Limb (tissue), 2 donors: ENCODE data around the gene TMEM51.

ENCODE experiments used
- DNase-seq, 2 donors: peaks; one replicate each; pipeline ENCODE4 v3.0.0-alpha.2; 2016; ENCODE audit errors: extremely low spot score in 2 of 2

Gene TMEM51

DNA sequence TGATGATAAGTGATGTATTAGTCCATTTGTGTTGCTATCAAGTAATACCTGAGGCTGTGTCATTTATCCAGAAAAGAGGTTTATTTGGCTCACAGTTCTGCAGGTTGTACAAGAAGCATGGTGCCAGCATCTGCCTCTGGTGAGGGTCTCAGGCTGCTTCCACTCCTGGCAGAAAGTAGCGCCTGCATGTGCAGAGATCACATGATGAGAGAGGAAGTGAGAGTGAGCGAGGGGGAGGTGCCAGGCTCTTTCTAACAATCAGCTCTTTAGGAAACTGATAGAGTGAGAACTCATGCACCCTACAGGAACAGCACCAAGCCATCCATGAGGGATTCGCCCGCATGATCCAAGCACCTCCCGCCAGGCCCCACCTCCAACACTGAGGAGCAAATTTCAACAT is 91.3 kb downstream of the TMEM51 start:
- no peak for DNase-seq

DNA sequence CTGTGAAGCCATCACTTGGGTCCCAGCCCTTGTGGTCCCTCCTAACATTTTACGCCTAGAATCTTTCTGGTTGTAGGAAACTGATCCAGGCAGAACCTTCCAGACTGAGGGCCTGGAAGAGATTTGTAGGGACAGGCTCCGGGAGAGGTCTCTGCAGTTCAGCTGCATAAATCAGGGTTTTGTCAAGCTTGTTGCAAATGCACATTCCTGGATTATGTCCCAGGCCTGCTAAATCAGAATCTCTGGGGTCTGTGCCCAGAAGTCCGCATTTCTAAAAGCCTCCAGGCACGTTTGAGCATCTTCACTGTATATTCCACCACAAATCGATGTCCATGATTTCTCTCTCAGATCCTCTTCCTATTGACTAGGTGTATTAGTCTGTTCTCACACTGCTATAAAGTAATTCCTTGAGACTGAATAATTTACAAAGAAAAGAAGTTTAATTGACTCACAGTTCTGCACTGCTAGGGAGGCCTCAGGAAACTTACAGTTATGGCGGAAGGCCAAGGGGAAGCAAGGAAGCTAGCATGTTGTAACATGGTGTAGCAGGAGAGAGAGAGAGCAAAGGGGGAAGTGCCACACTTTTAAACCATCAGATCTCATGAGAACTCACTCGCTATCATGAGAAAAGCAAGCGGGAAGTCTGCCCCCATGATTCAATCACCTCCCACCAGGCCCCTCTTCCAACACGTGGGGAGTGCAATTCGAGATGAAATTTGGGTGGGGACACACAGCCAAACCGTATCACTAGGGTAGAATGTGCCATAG is 92.2 kb downstream of the TMEM51 start:
- no peak for DNase-seq

GRCh38 chr1:15246960-15247614 is 93.5 kb downstream of the TMEM51 start, which contains the start of gene FHAD1:
TSS of gene FHAD1 (plus strand) at chr1:15247223. CDS start at chr1:15251785, 4,562 bp downstream.
- peak; percentile 55 to 88 for DNase-seq

GRCh38 chr1:15248216-15248615 is 94.7 kb downstream of the TMEM51 start:
- no peak for DNase-seq

DNA sequence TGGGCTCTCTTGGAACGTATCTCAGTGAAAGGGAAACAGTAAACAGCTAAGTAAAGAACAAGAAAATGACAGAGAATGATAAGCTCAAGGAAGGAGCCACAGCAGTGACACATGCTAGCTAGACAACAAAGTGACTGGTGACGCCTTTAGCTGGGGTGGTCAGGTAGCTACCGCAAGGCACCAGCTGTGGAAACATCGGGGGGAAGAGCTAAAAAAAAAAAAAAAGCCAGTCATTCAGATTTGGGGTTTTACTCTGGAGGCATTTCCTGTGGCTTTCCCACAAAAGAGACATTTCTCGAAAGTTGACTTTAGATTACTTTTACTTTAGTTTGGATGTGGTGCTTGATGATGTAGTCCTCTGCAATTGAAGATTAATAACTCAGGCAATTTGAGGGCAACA is 95.5 kb downstream of the TMEM51 start:
- DNase-seq = no peak

DNA sequence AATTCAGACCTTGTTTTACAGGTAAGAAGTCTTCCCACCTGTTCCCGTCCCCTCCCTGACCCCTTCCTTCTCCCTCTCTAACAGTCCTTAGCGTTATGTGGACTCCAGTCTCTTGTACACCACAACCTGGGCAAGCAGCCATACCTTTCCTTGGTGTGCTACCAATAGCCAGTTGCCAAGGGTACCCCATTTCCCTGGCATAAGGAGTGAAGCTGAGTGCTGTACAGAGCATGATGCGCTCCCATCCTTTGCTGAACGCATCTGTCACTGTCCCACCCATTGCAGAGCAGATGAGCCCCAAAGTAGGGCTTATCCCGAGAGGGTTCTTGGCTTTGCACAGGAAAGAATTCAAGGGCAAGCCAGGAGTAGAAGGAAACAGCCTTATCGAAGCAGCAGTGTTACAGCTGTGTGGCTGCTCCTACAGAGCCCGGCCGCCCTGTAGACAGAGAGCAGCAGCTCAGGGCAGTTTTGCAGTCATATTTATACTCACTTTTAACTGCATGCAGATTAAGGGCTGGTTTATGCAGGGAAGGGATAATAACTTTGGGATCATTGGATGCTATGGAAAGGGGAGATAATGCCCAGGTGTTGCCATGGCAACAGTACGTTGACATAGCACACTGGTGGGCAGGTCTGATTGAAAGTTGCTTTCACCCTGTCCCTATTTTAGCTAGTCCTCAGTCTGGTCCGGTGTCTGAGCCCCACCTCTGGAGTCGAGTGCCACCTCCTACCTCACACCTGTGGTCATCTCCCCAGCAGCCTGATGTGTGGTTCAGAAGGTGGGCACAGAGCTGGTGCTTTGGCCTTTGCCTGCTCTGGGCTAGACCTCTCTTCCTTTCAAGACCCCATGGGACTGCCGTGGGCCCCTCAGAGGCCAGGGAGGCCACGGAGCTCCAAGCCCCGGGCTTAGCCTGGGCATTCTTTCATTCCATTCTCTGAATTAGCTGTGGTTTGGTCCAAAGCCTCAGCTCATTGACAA is 98.6 kb downstream of the TMEM51 start:
- peak in 1 of 2 donors; percentile 55 for DNase-seq

- DNase-seq = no peak
These were observed 101.0 kb downstream of the TMEM51 start for GRCh38 chr1:15254559-15254958.

DNA sequence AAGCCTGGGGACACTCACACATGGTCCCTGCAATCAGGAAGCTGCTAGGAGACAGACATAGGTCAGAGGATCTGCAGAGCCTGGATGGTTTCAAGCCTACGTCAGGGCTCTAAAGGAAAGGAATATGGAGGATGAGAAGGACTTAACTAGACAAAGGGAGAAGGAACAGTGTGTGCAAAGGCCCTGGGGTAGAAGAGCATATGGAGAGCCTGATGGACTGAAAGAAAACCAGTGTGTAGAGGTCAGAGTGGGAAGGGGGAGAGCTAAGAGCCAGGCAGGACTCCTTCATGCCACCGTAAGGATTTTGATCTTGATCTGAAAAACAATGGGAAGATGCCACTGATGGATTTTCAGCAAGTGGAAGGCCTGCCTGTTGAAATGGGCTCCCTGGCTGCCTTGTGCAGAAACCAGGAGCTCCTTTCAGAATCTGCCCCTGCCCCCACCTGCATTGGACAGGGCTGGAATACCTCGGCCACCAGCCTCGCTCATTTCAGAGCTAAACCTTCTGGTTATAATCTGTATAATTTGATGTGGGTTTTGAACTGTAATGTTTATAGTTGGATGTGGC is 102.1 kb downstream of the TMEM51 start:
- no peak for DNase-seq

DNA sequence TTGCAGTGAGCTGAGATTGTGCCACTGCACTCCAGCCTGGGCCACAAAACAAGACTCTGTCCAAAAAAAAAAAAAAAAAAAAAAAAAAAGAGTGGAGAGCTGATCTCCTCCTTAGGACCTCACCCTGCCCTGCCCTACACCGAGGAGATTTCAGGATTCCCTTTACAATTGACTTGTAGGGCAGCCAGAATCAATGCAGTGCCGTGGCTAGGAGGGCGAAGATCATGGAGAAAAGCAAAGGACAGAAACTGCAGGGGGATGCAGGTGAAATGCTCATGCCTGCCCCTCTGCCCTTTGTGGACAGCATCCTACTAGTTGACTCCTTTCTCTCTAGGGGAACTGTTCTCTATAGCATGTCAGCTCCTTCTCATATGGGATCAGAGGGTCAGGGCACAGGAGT is 103.0 kb downstream of the TMEM51 start:
- DNase-seq = no peak

- DNase-seq = no peak
These were observed 103.8 kb downstream of the TMEM51 start for GRCh38 chr1:15257309-15257708.

DNA sequence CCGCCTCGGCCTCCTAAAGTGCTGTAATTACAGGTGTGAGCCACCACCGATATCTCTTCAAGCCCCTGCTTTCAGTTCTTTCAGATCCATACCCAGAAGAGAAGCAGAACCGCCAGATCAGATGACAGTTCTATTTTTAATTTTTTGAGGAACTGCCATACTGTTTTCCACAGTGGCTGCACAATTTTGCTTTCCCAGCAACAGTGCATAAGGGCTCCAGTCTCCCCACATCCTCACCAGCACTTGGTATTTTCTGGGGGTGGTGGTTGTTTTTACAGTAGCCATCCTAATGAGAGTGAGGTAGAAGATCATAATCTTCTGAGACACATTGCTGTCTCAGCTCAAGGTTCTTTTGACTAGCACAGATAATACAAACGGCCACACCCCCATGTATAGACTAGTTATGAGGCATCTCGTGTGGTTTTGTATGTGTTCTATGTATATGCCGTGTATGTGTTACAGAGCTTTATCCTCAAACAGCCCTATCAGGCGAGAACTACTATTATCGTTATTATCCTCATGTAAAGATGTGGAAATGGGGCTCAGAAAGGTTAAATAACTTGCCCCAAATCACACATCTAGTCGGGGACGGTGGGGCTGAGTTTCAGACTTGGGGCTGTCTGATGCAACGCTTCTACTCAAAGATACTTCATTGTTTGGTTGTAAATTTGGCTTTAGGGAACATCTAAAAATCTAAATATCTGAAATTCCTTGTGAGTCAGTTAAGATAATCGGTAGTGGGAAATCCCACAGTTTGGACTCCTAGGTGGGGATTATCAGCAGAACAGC is 105.5 kb downstream of the TMEM51 start:
- DNase-seq = peak in 1 of 2 donors; percentile 0

DNA sequence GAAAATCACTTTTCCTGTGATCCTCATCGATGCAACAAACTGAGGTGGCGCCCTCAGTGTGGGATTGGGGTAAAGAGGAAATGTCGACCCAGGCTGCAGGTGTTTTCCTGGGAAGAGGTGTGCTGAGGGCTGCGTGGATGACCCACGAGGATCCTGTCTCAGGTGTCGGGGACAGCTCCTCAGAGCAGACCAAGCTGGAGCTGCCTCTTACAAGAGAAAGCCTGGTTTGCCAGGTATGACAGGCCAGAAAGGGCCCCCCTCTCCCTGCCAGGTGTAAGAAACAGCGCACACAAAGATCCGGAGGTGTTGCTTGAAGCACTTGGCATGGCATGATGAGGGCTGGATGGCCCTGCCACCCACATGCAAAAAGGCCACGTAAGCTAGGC is 106.1 kb downstream of the TMEM51 start:
- DNase-seq = no peak

- peak in 1 of 2 donors; percentile 14 for DNase-seq
These were observed 107.0 kb downstream of the TMEM51 start for GRCh38 chr1:15260418-15261154.

DNA sequence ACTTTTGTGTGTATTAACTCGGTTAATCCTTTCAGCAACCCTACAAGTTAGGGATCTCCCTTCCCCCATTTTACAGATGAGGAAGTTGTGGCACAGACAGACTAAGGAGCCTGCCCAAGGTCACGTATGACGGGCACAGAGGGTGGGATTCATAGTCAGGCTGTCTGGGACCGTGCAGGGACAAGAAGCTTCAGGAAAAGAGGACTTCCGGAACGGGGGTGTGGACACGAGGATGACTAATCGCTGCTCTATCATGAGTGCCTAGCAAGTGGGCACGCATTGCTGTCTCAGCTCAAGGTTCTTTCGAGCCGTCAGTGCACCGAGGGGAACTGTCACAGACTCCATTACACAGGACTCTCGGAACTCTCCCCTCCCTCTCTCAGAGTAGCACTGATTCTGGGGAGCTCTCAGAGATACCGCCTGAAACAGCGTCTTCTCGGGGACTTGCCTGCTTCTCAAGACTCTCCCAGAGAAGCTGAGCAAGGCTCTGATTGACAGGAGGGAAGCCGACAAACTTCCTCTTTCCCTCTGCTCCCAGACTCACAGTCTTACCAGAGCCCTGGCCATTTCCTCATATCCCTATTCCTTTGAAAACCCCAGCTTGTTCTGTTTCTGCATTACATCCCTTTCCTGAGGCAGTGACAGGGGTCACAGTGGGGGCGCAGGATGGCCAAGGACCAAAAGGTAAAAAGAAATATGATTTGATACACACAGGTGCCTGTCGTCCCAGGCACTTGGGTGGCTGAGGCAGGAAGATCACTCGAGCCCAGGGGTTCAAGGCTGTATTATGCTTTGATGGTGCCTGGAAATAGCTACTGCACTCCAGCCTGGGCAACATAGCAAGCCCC is 107.8 kb downstream of the TMEM51 start:
- peak in 1 of 2 donors; percentile 14 for DNase-seq

DNA sequence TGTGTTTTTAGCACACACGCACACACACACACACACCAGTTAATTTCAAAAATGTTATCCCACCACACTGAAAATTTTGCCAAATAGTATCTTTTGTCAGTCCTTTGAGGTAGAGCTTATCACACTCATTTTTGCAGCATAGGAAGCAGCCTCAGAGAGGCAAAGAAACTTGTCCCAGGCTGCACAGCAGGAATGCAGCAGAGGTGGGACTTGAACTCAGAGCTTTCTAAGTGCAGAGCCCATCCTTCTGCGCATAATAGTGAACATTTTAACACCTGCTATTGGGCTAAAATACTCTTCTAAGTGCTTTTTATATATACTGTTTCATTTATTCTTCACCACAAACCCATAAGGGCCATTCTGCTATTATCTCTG is 108.4 kb downstream of the TMEM51 start:
- DNase-seq = peak in 1 of 2 donors; percentile 1

DNA sequence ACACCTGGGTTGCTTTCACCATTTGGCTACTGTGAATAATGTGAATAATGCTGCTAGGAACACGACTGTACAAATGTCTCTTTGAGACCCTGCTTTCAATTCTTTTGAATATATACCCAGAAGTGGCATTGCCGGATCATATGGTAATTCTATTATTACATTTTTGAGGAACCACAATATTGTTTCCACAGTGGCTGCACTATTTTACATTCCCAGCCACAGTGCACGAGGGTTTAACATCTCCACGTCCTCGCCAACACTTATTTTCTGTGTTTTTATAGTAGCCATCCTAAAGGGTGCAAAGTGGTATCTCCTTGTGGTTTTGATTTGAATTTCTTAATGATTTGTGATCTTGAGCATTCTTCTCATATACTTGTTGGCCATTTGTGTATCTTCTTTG is 109.2 kb downstream of the TMEM51 start:
- no peak for DNase-seq

GRCh38 chr1:15264769-15265168 is 111.2 kb downstream of the TMEM51 start:
- no peak for DNase-seq
